ENCODE data around the gene FBXO30.

Gene FBXO30

GRCh38 chr6:145761584-145761983 is 53.0 kb downstream of the FBXO30 start:
- H2BK5ac ChIP-seq (ENCODE audit: low read length): no peak overlapping the region
- no peak overlapping the region for H2BK120ac ChIP-seq (ENCODE audit: low read depth, low read length)
- no peaks in the 10 kb centered on the region for H3K79me1 ChIP-seq (ENCODE audit: low read depth, low read length)
- H3K18ac ChIP-seq (ENCODE audit: low read length): no peak overlapping the region
- H4K8ac ChIP-seq (ENCODE audit: low read depth, low read length): no peak overlapping the region
- no peak overlapping the region for H3K4me3 ChIP-seq (ENCODE audit: low read length in 2 of 2)
- no peak overlapping the region for H4K91ac ChIP-seq (ENCODE audit: low read depth, low read length, poor library complexity)
- H3K4me2 ChIP-seq (ENCODE audit: insufficient read depth, low read length, poor library complexity, severe bottlenecking): no peak overlapping the region
- H3K27me3 ChIP-seq (ENCODE audit: control insufficient read depth in 3 of 3, insufficient read depth in 3 of 3, low read depth in 1 of 3, low read length in 3 of 3): no peaks in the 10 kb centered on the region
- H2AFZ ChIP-seq (ENCODE audit: low read length): no peak overlapping the region
- H3K27ac ChIP-seq (replicated peaks; ENCODE audit: low read length): no peak overlapping the region
- H3K9ac ChIP-seq (ENCODE audit: low read depth, low read length, poor library complexity): no peak overlapping the region
- no peak for DNase-seq (ENCODE audit: low spot score)
- H3K9me3 ChIP-seq (replicated peaks in 1 of 2; ENCODE audit: control insufficient read depth in 2 of 2, insufficient read depth in 1 of 2, low read depth in 1 of 2, low read length in 2 of 2): no peaks in the 10 kb centered on the region
- peaks cover 0 to 3% of the 10 kb centered on the region in 2 donors for H3K4me1 ChIP-seq (ENCODE audit: control insufficient read depth in 2 of 2, insufficient read depth in 1 of 2, low read depth in 1 of 2, low read length in 2 of 2)
- H3K4ac ChIP-seq (ENCODE audit: low read length): no peak overlapping the region
- no peak overlapping the region for H2BK12ac ChIP-seq (ENCODE audit: low read length)
- no peaks in the 10 kb centered on the region for H3K36me3 ChIP-seq (replicated peaks in 1 of 2; ENCODE audit: control insufficient read depth in 2 of 2, insufficient read depth in 2 of 2, low read length in 2 of 2)
- no peak overlapping the region for H3K14ac ChIP-seq (ENCODE audit: low read length)
- no peak overlapping the region for H3K23ac ChIP-seq (ENCODE audit: low read depth, low read length, poor library complexity)
- no peak overlapping the region for H2AK5ac ChIP-seq (ENCODE audit: low read depth, low read length)
- H2BK15ac ChIP-seq (ENCODE audit: low read length): no peak overlapping the region

GRCh38 chr6:145758113-145758512 is 56.5 kb downstream of the FBXO30 start:
- H4K91ac ChIP-seq (ENCODE audit: low read depth, low read length, poor library complexity): no peak overlapping the region
- H3K79me1 ChIP-seq (ENCODE audit: low read depth, low read length): no peaks in the 10 kb centered on the region
- H3K9me3 ChIP-seq (replicated peaks in 1 of 2; ENCODE audit: control insufficient read depth in 2 of 2, insufficient read depth in 1 of 2, low read depth in 1 of 2, low read length in 2 of 2): no peaks in the 10 kb centered on the region
- H3K36me3 ChIP-seq (replicated peaks in 1 of 2; ENCODE audit: control insufficient read depth in 2 of 2, insufficient read depth in 2 of 2, low read length in 2 of 2): no peaks in the 10 kb centered on the region
- H2AK5ac ChIP-seq (ENCODE audit: low read depth, low read length): no peak overlapping the region
- no peaks in the 10 kb centered on the region for H3K27me3 ChIP-seq (ENCODE audit: control insufficient read depth in 3 of 3, insufficient read depth in 3 of 3, low read depth in 1 of 3, low read length in 3 of 3)
- H3K4ac ChIP-seq (ENCODE audit: low read length): no peak overlapping the region
- no peak for DNase-seq (ENCODE audit: low spot score)
- H2BK15ac ChIP-seq (ENCODE audit: low read length): no peak overlapping the region
- H3K14ac ChIP-seq (ENCODE audit: low read length): no peak overlapping the region
- no peak overlapping the region for H3K4me3 ChIP-seq (ENCODE audit: low read length in 2 of 2)
- H2BK5ac ChIP-seq (ENCODE audit: low read length): no peak overlapping the region
- H3K18ac ChIP-seq (ENCODE audit: low read length): no peak overlapping the region
- no peak overlapping the region for H4K8ac ChIP-seq (ENCODE audit: low read depth, low read length)
- no peak overlapping the region for H2BK120ac ChIP-seq (ENCODE audit: low read depth, low read length)
- H3K23ac ChIP-seq (ENCODE audit: low read depth, low read length, poor library complexity): no peak overlapping the region
- no peak overlapping the region for H3K9ac ChIP-seq (ENCODE audit: low read depth, low read length, poor library complexity)
- H2BK12ac ChIP-seq (ENCODE audit: low read length): no peak overlapping the region
- H2AFZ ChIP-seq (ENCODE audit: low read length): peak overlapping the region; percentile 14
- WGBS, 2 donors (ENCODE audit: extremely low coverage in 2 of 2, insufficient read length in 2 of 2, insufficient replicate concordance in 1 of 2): no CpG with 5 or more reads among the region's 4 CpGs
- H3K4me1 ChIP-seq (ENCODE audit: control insufficient read depth in 2 of 2, insufficient read depth in 1 of 2, low read depth in 1 of 2, low read length in 2 of 2): peaks cover 0 to 3% of the 10 kb centered on the region in 2 donors
- H3K27ac ChIP-seq (replicated peaks; ENCODE audit: low read length): no peak overlapping the region
- H3K4me2 ChIP-seq (ENCODE audit: insufficient read depth, low read length, poor library complexity, severe bottlenecking): no peak overlapping the region

- Histone ChIP-seq H3K4me1 (ENCODE audit: control insufficient read depth in 2 of 2, insufficient read depth in 1 of 2, low read depth in 1 of 2, low read length in 2 of 2) (peaks cover 0 to 3% of the 10 kb centered on the region in 2 donors), H3K4me2 (ENCODE audit: insufficient read depth, low read length, poor library complexity, severe bottlenecking) (no peak overlapping the region), H2AK5ac (ENCODE audit: low read depth, low read length) (no peak overlapping the region), H3K23ac (ENCODE audit: low read depth, low read length, poor library complexity) (no peak overlapping the region), H2AFZ (ENCODE audit: low read length) (no peak overlapping the region), H4K8ac (ENCODE audit: low read depth, low read length) (no peak overlapping the region), H3K4me3 (ENCODE audit: low read length in 2 of 2) (no peak overlapping the region), H2BK120ac (ENCODE audit: low read depth, low read length) (no peak overlapping the region), H3K79me1 (ENCODE audit: low read depth, low read length) (no peaks in the 10 kb centered on the region), H3K18ac (ENCODE audit: low read length) (no peak overlapping the region), H3K9ac (ENCODE audit: low read depth, low read length, poor library complexity) (no peak overlapping the region), H3K36me3 (replicated peaks in 1 of 2; ENCODE audit: control insufficient read depth in 2 of 2, insufficient read depth in 2 of 2, low read length in 2 of 2) (no peaks in the 10 kb centered on the region), H3K14ac (ENCODE audit: low read length) (no peak overlapping the region), H3K9me3 (replicated peaks in 1 of 2; ENCODE audit: control insufficient read depth in 2 of 2, insufficient read depth in 1 of 2, low read depth in 1 of 2, low read length in 2 of 2) (no peaks in the 10 kb centered on the region), H2BK12ac (ENCODE audit: low read length) (no peak overlapping the region), H2BK15ac (ENCODE audit: low read length) (no peak overlapping the region), H2BK5ac (ENCODE audit: low read length) (no peak overlapping the region), H3K27me3 (ENCODE audit: control insufficient read depth in 3 of 3, insufficient read depth in 3 of 3, low read depth in 1 of 3, low read length in 3 of 3) (no peaks in the 10 kb centered on the region), H3K27ac (replicated peaks; ENCODE audit: low read length) (no peak overlapping the region), H3K4ac (ENCODE audit: low read length) (no peak overlapping the region), H4K91ac (ENCODE audit: low read depth, low read length, poor library complexity) (no peak overlapping the region)
- no CpG with 5 or more reads among the region's 1 CpG for WGBS, 2 donors (ENCODE audit: extremely low coverage in 2 of 2, insufficient read length in 2 of 2, insufficient replicate concordance in 1 of 2)
- no peak for DNase-seq (ENCODE audit: low spot score)
These were observed 58.4 kb downstream of the FBXO30 start for GRCh38 chr6:145756170-145756662.

- no peak overlapping the region for H3K9ac ChIP-seq (ENCODE audit: low read depth, low read length, poor library complexity)
- H2AK5ac ChIP-seq (ENCODE audit: low read depth, low read length): no peak overlapping the region
- peaks cover 0 to 3% of the 10 kb centered on the region in 2 donors for H3K4me1 ChIP-seq (ENCODE audit: control insufficient read depth in 2 of 2, insufficient read depth in 1 of 2, low read depth in 1 of 2, low read length in 2 of 2)
- H3K27ac ChIP-seq (replicated peaks; ENCODE audit: low read length): no peak overlapping the region
- DNase-seq (ENCODE audit: low spot score): no peak
- no peak overlapping the region for H3K18ac ChIP-seq (ENCODE audit: low read length)
- no peak overlapping the region for H2BK15ac ChIP-seq (ENCODE audit: low read length)
- no peak overlapping the region for H3K4me3 ChIP-seq (ENCODE audit: low read length in 2 of 2)
- H2AFZ ChIP-seq (ENCODE audit: low read length): no peak overlapping the region
- H3K4me2 ChIP-seq (ENCODE audit: insufficient read depth, low read length, poor library complexity, severe bottlenecking): no peak overlapping the region
- no peak overlapping the region for H3K4ac ChIP-seq (ENCODE audit: low read length)
- H3K14ac ChIP-seq (ENCODE audit: low read length): no peak overlapping the region
- H2BK120ac ChIP-seq (ENCODE audit: low read depth, low read length): no peak overlapping the region
- H4K91ac ChIP-seq (ENCODE audit: low read depth, low read length, poor library complexity): no peak overlapping the region
- H3K79me1 ChIP-seq (ENCODE audit: low read depth, low read length): no peaks in the 10 kb centered on the region
- H3K23ac ChIP-seq (ENCODE audit: low read depth, low read length, poor library complexity): no peak overlapping the region
- no peaks in the 10 kb centered on the region for H3K36me3 ChIP-seq (replicated peaks in 1 of 2; ENCODE audit: control insufficient read depth in 2 of 2, insufficient read depth in 2 of 2, low read length in 2 of 2)
- no peak overlapping the region for H2BK12ac ChIP-seq (ENCODE audit: low read length)
- H4K8ac ChIP-seq (ENCODE audit: low read depth, low read length): no peak overlapping the region
- H2BK5ac ChIP-seq (ENCODE audit: low read length): no peak overlapping the region
- H3K27me3 ChIP-seq (ENCODE audit: control insufficient read depth in 3 of 3, insufficient read depth in 3 of 3, low read depth in 1 of 3, low read length in 3 of 3): no peaks in the 10 kb centered on the region
- H3K9me3 ChIP-seq (replicated peaks in 1 of 2; ENCODE audit: control insufficient read depth in 2 of 2, insufficient read depth in 1 of 2, low read depth in 1 of 2, low read length in 2 of 2): no peaks in the 10 kb centered on the region
These were observed 58.9 kb downstream of the FBXO30 start for GRCh38 chr6:145755682-145756081.

All from neuronal stem cell (in vitro differentiated cells).